ENCODE data around the gene PLA2G3. TPM values are rescaled to one million over a fixed set of nuclear protein-coding genes. Genes with fewer than 3 reads are reported as not detected.
"Not testable (repeated sequence)": the region's sequence is repeated elsewhere in the genome, so short reads cannot be mapped to it uniquely, and the experiment has no call there.

Gene PLA2G3
- total and polyA plus RNA-seq, 8 donors: 0.06 to 9.9 (median 0.17) TPM; not detected in 1

GRCh38 chr22:31118046-31118820 is 22.1 kb downstream of the PLA2G3 start:
- H3K27ac ChIP-seq: no peak overlapping the region
- H3K4me1 ChIP-seq: peaks cover under 1 to 11% of the 10 kb centered on the region in 2 donors
- no peak for TF ChIP-seq CTCF (IDR thresholded peaks at IDR 0.05)
- no peaks in the 10 kb centered on the region for H3K27me3 ChIP-seq
- no peaks in the 10 kb centered on the region for H3K36me3 ChIP-seq
- no peak overlapping the region for H3K4me3 ChIP-seq
- no peaks in the 10 kb centered on the region for H3K9me3 ChIP-seq
- intact Hi-C loops (cut with DNase I): no loop called here
- no peak for DNase-seq
- no peak for ATAC-seq

GRCh38 chr22:31112547-31113091 is 27.7 kb downstream of the PLA2G3 start:
- H3K9me3 ChIP-seq; H3K36me3 ChIP-seq; H3K27ac ChIP-seq; intact Hi-C loops (cut with DNase I); DNase-seq; ATAC-seq; H3K27me3 ChIP-seq; H3K4me1 ChIP-seq; H3K4me3 ChIP-seq: not testable (repeated sequence)

- DNase-seq (no peak), ATAC-seq (peak; percentile 4)
- peaks cover 0 to 15% of the 10 kb centered on the region in 2 donors for H3K36me3 ChIP-seq
- no peak for TF ChIP-seq CTCF (IDR thresholded peaks at IDR 0.05)
- peaks cover 0 to 18% of the 10 kb centered on the region in 2 donors for H3K4me1 ChIP-seq
- intact Hi-C loops (cut with DNase I): no loop called here
- no peaks in the 10 kb centered on the region for H3K9me3 ChIP-seq
- no peaks in the 10 kb centered on the region for H3K27me3 ChIP-seq
- H3K27ac ChIP-seq: peak overlapping the region; percentile 51 to 83
- H3K4me3 ChIP-seq: peak overlapping the region; percentile 12 to 55
These were observed 32.5 kb downstream of the PLA2G3 start for GRCh38 chr22:31107894-31108218.

GRCh38 chr22:31107178-31107893 is 33.0 kb downstream of the PLA2G3 start, which contains the start of gene SELENOM:
Gene SELENOM (minus strand): TSS chr22:31107568. CDS start chr22:31107505, 63 bp downstream.
- intact Hi-C loops (cut with DNase I): no loop called here

GRCh38 chr22:31106731-31107177 is 33.6 kb downstream of the PLA2G3 start:
- Histone ChIP-seq H3K4me1 (peaks cover 0 to 18% of the 10 kb centered on the region in 2 donors), H3K9me3 (no peaks in the 10 kb centered on the region), H3K27me3 (no peaks in the 10 kb centered on the region), H3K36me3 (peaks cover 0 to 20% of the 10 kb centered on the region in 2 donors), H3K27ac (peak overlapping the region; percentile 83 to 89), H3K4me3 (peak overlapping the region; percentile 55 to 67)
- intact Hi-C loops (cut with DNase I): no loop called here
- ATAC-seq (peak; percentile 4), DNase-seq (no peak)
- TF ChIP-seq CTCF (IDR thresholded peaks at IDR 0.05): no peak

More at GRCh38 chr22:31107178-31107893, 33.0 kb downstream of the PLA2G3 start, which contains the start of gene SELENOM:
- Histone ChIP-seq H3K9me3 (no peaks in the 10 kb centered on the region), H3K36me3 (peaks cover 0 to 15% of the 10 kb centered on the region in 2 donors), H3K4me3 (peak within 1 kb of the TSS; percentile 55 to 67), H3K27me3 (no peaks in the 10 kb centered on the region), H3K27ac (peak within 1 kb of the TSS; percentile 83 to 89), H3K4me1 (peaks cover 0 to 18% of the 10 kb centered on the region in 2 donors)
- DNase-seq (peak; percentile 90 to 99 (median 97)), ATAC-seq (peak; percentile 96)
- TF ChIP-seq CTCF (IDR thresholded peaks at IDR 0.05): peak; percentile 84 to 93
